Vagina (tissue), 2 donors: Measurements from ENCODE around the gene LMO3. TPM values are rescaled to one million over a fixed set of nuclear protein-coding genes. Genes with fewer than 3 reads are reported as not detected.
A peak's percentile ranks its signal among the peaks of the same experiment; 100 is the strongest.

Experiments
- DNase-seq, 2 donors: peaks; one replicate each; pipeline ENCODE4 v3.0.0-alpha.2; 2017; ENCODE audit errors: extremely low spot score in 2 of 2
- H3K27ac ChIP-seq: fragments of 200-600 bp; sonication (generic); one replicate; pipeline ENCODE4 v1.5.1; 2019
- H3K27me3 ChIP-seq: fragments of 200-600 bp; sonication (generic); one replicate; pipeline ENCODE4 v1.5.1; 2019
- H3K36me3 ChIP-seq, 2 donors: fragments of 200-600 bp; sonication (generic); one replicate each; pipeline ENCODE4 v1.5.1; 2017 to 2019
- H3K4me1 ChIP-seq: fragments of 200-600 bp; sonication (generic); one replicate; pipeline ENCODE4 v1.5.1; 2019
- H3K4me3 ChIP-seq, 2 donors: fragments of 200-600 bp; sonication (generic); 1 replicate in 1 of 2; 2 replicates in 1 of 2; pipeline ENCODE4 v1.5.1; 2016 to 2019
- H3K9me3 ChIP-seq: fragments of 200-600 bp; sonication (generic); one replicate; pipeline ENCODE4 v1.5.1; 2019
- POLR2A ChIP-seq, 2 donors: fragments of 450-650 bp; IDR thresholded peaks; one replicate each; pipeline ENCODE4 v1.6.1; 2017; ENCODE audit warnings: antibody characterized with exemption in 2 of 2, mild to moderate bottlenecking in 2 of 2, moderate library complexity in 2 of 2
- POLR2AphosphoS5 ChIP-seq, 2 donors: sonication (generic); formaldehyde crosslinking; IDR thresholded peaks; one replicate each; pipeline ENCODE4 v1.9.0; 2017; ENCODE audit warnings: antibody characterized with exemption in 2 of 2, mild to moderate bottlenecking in 2 of 2, low read depth in 1 of 2; ENCODE audit not compliant: insufficient read depth in 1 of 2
- intact Hi-C: fragments of 100-400 bp; cut with DNase I; formaldehyde crosslinking; loops from one replicate; pipeline ENCODE4 v1.15.1; 2023
- total RNA-seq: library from RNA; depleted of rRNA; stranded (reverse); fragments of >200 nt; gene quantifications from one replicate; pipeline ENCODE4 v1.2.3, GENCODE V29; 2016
- TF ChIP-seq, protein P1 (sequence below), 3 experiments: fragments of 450-650 bp in 2 of 3; fragments of 200-600 bp in 1 of 3; sonication (generic) in 1 of 3; IDR thresholded peaks; one replicate each; pipeline ENCODE4 v1.5.1; 2017 to 2019; ENCODE audit warnings: antibody characterized with exemption in 3 of 3, mild to moderate bottlenecking in 2 of 3, moderate library complexity in 2 of 3

The LMO3 gene
- total RNA-seq, 1 donor from 2014 or later: 73.7 TPM

DNA sequence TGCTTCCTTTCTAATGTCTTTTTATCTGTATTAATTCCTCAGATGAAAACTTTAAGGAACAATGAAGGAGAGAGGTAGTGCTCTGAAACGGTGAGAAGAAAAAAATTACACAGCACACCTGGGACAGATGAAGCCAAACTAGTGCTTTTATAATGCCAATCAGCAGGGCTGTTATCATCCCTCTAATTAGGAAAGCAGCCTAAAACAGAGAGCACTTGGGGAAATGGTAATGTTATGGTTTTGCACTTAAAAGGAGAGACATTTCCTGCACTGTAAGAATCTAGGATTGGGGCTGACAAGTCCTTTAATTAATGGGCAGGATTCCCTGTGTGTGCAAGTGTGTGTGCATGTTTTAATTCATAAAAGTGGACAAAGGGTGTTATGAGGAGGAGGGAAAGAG, 4.8 kb upstream of the LMO3 start:
- Histone ChIP-seq H3K27me3 (no peaks in the 10 kb centered on the region), H3K4me1 (peaks cover 4% of the 10 kb centered on the region), H3K4me3 (peak overlapping the region; percentile 7 to 23), H3K9me3 (no peaks in the 10 kb centered on the region), H3K27ac (peak overlapping the region; percentile 82), H3K36me3 (no peaks in the 10 kb centered on the region)
- TF ChIP-seq, protein P1, sequence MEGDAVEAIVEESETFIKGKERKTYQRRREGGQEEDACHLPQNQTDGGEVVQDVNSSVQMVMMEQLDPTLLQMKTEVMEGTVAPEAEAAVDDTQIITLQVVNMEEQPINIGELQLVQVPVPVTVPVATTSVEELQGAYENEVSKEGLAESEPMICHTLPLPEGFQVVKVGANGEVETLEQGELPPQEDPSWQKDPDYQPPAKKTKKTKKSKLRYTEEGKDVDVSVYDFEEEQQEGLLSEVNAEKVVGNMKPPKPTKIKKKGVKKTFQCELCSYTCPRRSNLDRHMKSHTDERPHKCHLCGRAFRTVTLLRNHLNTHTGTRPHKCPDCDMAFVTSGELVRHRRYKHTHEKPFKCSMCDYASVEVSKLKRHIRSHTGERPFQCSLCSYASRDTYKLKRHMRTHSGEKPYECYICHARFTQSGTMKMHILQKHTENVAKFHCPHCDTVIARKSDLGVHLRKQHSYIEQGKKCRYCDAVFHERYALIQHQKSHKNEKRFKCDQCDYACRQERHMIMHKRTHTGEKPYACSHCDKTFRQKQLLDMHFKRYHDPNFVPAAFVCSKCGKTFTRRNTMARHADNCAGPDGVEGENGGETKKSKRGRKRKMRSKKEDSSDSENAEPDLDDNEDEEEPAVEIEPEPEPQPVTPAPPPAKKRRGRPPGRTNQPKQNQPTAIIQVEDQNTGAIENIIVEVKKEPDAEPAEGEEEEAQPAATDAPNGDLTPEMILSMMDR (IDR thresholded peaks at IDR 0.05): no peak
- no peak for TF ChIP-seq POLR2A (IDR thresholded peaks at IDR 0.05)
- no peak for TF ChIP-seq POLR2AphosphoS5 (IDR thresholded peaks at IDR 0.05; ENCODE audit: insufficient read depth in 1 of 2, low read depth in 1 of 2)
- no peak for DNase-seq
- intact Hi-C loops: no loop called here

DNA sequence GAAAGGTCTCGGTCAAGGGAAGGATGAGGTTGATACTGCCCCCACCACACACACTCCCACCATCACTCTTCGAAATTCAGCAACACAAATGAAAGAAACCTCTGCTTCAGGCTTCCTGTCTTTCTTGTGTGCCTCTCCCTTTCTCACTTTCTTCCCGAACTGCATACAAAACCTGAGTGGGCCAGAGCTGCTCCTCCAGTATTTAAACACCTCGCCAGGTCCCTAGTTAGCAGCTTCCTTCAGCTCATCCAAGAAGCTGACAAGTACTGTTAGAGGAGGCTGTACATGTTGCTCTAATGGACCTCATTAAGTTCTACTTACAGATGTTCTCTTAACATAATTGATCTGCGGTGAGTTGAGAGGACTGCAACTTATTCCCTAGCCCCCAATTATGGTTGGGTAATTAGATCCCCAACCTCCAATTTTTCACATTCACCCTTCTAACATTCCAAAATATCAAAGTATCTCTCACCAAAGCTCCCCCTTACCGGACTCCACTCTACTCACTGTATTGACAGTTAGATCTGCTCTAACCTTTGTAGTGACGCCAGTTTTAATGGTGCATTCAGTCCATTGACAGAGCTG, 4.1 kb upstream of the LMO3 start:
- Histone ChIP-seq H3K27me3 (no peaks in the 10 kb centered on the region), H3K27ac (peak overlapping the region; percentile 82), H3K36me3 (no peaks in the 10 kb centered on the region), H3K9me3 (no peaks in the 10 kb centered on the region), H3K4me1 (peaks cover 4% of the 10 kb centered on the region), H3K4me3 (peak overlapping the region; percentile 25 to 31)
- TF ChIP-seq POLR2A (IDR thresholded peaks at IDR 0.05) (no peak), POLR2AphosphoS5 (IDR thresholded peaks at IDR 0.05; ENCODE audit: insufficient read depth in 1 of 2, low read depth in 1 of 2) (no peak)
- TF ChIP-seq, protein P1 (IDR thresholded peaks at IDR 0.05): no peak
- no peak for DNase-seq
- intact Hi-C loops: no loop called here

DNA sequence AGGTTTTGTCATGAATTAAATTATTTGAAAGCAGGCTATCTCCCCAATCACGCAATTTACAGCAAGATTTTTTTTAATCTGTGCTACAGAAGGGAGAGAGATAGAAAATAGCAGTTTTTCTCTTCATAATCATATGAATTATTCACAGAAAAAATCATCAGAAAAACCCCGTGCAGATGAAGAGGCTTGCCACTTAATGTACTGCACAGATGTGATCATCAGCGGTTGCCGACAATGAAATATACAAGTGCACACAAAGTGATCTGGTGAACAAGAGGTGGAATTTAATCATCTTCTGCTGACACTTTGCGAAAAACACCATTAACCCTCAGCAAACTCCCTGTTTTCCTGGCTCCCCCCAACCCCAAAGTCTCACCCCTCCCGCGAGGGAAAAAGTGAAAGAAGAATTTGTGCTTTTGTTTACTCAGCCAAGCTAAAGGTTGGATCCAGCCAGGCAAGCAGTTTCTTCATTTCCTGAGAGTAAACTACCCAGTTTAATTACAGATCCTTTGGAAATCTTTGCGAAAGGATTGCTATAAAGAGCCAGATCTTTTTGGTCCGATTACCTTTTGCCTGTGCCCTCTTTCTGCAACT, 3.1 kb upstream of the LMO3 start:
- TF ChIP-seq, protein P1 (IDR thresholded peaks at IDR 0.05): no peak
- no peaks in the 10 kb centered on the region for H3K27me3 ChIP-seq
- peak overlapping the region; percentile 25 to 31 for H3K4me3 ChIP-seq
- H3K4me1 ChIP-seq: peaks cover 4% of the 10 kb centered on the region
- H3K9me3 ChIP-seq: no peaks in the 10 kb centered on the region
- H3K27ac ChIP-seq: peak overlapping the region; percentile 82
- no peaks in the 10 kb centered on the region for H3K36me3 ChIP-seq
- no peak for DNase-seq
- intact Hi-C loops: no loop called here

GRCh38 chr12:16607906-16608775, 2.2 kb upstream of the LMO3 start:
- Histone ChIP-seq H3K4me1 (peaks cover 4% of the 10 kb centered on the region), H3K27me3 (no peaks in the 10 kb centered on the region), H3K4me3 (peak overlapping the region; percentile 2 to 15), H3K27ac (peak overlapping the region; percentile 82), H3K36me3 (no peaks in the 10 kb centered on the region), H3K9me3 (no peaks in the 10 kb centered on the region)
- intact Hi-C loops: no loop called here
- TF ChIP-seq POLR2AphosphoS5 (IDR thresholded peaks at IDR 0.05; ENCODE audit: insufficient read depth in 1 of 2, low read depth in 1 of 2) (no peak), POLR2A (IDR thresholded peaks at IDR 0.05) (no peak)
- TF ChIP-seq, protein P1 (IDR thresholded peaks at IDR 0.05): no peak
- DNase-seq: no peak
